Uterus (tissue), 4 donors: ENCODE results near the gene WDR20. TPM values are rescaled to one million over a fixed set of nuclear protein-coding genes. Genes with fewer than 3 reads are reported as not detected.
A peak's percentile ranks its signal among the peaks of the same experiment; 100 is the strongest.

Experiments
- DNase-seq, 2 donors: peaks; one replicate each; pipeline ENCODE4 v3.0.0-alpha.2; 2019 to 2020
- H3K27ac ChIP-seq, 2 donors: fragments of 200-600 bp; sonication (generic); 1 replicate in 1 of 2; 2 replicates in 1 of 2; pipeline ENCODE4 v1.5.1; 2016 to 2018
- H3K27me3 ChIP-seq, 2 donors: fragments of 200-600 bp; sonication (generic); one replicate each; pipeline ENCODE4 v1.5.1; 2018 to 2019; ENCODE audit warnings: control low read depth in 1 of 2
- H3K36me3 ChIP-seq, 2 donors: fragments of 200-600 bp; sonication (generic); one replicate each; pipeline ENCODE4 v1.5.1; 2019; ENCODE audit warnings: control low read depth in 1 of 2
- H3K4me1 ChIP-seq, 2 donors: fragments of 200-600 bp; sonication (generic); one replicate each; pipeline ENCODE4 v1.5.1; 2018 to 2019; ENCODE audit warnings: control low read depth in 1 of 2
- H3K4me3 ChIP-seq, 2 donors: fragments of 200-600 bp; sonication (generic); 1 replicate in 1 of 2; 2 replicates in 1 of 2; pipeline ENCODE4 v1.5.1; 2018 to 2019; ENCODE audit warnings: mild to moderate bottlenecking in 1 of 2
- H3K9me3 ChIP-seq, 2 donors: fragments of 200-600 bp; sonication (generic); one replicate each; pipeline ENCODE4 v1.5.1; 2019; ENCODE audit warnings: control low read depth in 1 of 2
- CTCF ChIP-seq, 4 experiments: fragments of 200-600 bp in 2 of 4; fragments of 450-650 bp in 2 of 4; sonication (generic) in 2 of 4; IDR thresholded peaks; one replicate each; pipeline ENCODE4 v1.5.1; 2016 to 2019; ENCODE audit warnings: antibody characterized with exemption in 4 of 4, mild to moderate bottlenecking in 2 of 4, moderate library complexity in 1 of 4
- POLR2A ChIP-seq, 2 donors: fragments of 450-650 bp; IDR thresholded peaks; one replicate each; pipeline ENCODE4 v1.6.1; 2016; ENCODE audit warnings: antibody characterized with exemption in 2 of 2, mild to moderate bottlenecking in 1 of 2, moderate library complexity in 1 of 2
- intact Hi-C: fragments of 100-400 bp; cut with DNase I; formaldehyde crosslinking; loops from one replicate; pipeline ENCODE4 v1.15.1; 2023; ENCODE audit warnings: low total_unique reads
- total RNA-seq, 4 donors: library from RNA; depleted of rRNA in 3 of 4; stranded (reverse); fragments of >200 nt in 3 of 4; gene quantifications; one replicate each; pipeline versions ENCODE4 v1.1.0 to v1.2.4, GENCODE V29; 2014 to 2023
- donor health status: DM: yes; HTN: yes; CAD: no.

Gene WDR20
- total RNA-seq, 4 donors from 2014 or later, result 45.9 to 81.8 (median 53.7) TPM

GRCh38 chr14:102213984-102214658, 74.4 kb downstream of the WDR20 start:
- no peaks in the 10 kb centered on the region for H3K4me1 ChIP-seq
- no peaks in the 10 kb centered on the region for H3K27me3 ChIP-seq
- H3K4me3 ChIP-seq, result no peak overlapping the region
- DNase-seq, result no peak
- no peak overlapping the region for H3K27ac ChIP-seq
- H3K36me3 ChIP-seq, result no peaks in the 10 kb centered on the region
- no peaks in the 10 kb centered on the region for H3K9me3 ChIP-seq
- TF ChIP-seq CTCF (IDR thresholded peaks at IDR 0.05), result no peak
- intact Hi-C loops, result no loop called here

GRCh38 chr14:102215071-102215470, 75.4 kb downstream of the WDR20 start:
- Histone ChIP-seq H3K27ac (peak overlapping the region in 1 of 2 donors; percentile 20), H3K4me3 (no peak overlapping the region), H3K27me3 (no peaks in the 10 kb centered on the region), H3K9me3 (no peaks in the 10 kb centered on the region), H3K36me3 (no peaks in the 10 kb centered on the region), H3K4me1 (no peaks in the 10 kb centered on the region)
- TF ChIP-seq CTCF (IDR thresholded peaks at IDR 0.05) (no peak), POLR2A (IDR thresholded peaks at IDR 0.05) (no peak)
- DNase-seq, result peak; percentile 37 to 43
- intact Hi-C loops, result no loop called here

- Histone ChIP-seq H3K4me1 (no peaks in the 10 kb centered on the region), H3K4me3 (no peak overlapping the region), H3K27ac (peak overlapping the region in 1 of 2 donors; percentile 20), H3K9me3 (no peaks in the 10 kb centered on the region), H3K27me3 (no peaks in the 10 kb centered on the region), H3K36me3 (no peaks in the 10 kb centered on the region)
- intact Hi-C loops, result no loop called here
- no peak for DNase-seq
- TF ChIP-seq POLR2A (IDR thresholded peaks at IDR 0.05), result no peak
- TF ChIP-seq CTCF (IDR thresholded peaks at IDR 0.05), result no peak
These were observed 76.0 kb downstream of the WDR20 start for GRCh38 chr14:102215576-102216250.

GRCh38 chr14:102217399-102217798, 77.7 kb downstream of the WDR20 start:
- Histone ChIP-seq H3K4me3 (no peak overlapping the region), H3K27me3 (no peaks in the 10 kb centered on the region), H3K9me3 (no peaks in the 10 kb centered on the region), H3K27ac (no peak overlapping the region), H3K36me3 (no peaks in the 10 kb centered on the region), H3K4me1 (no peaks in the 10 kb centered on the region)
- TF ChIP-seq POLR2A (IDR thresholded peaks at IDR 0.05) (no peak), CTCF (IDR thresholded peaks at IDR 0.05) (no peak)
- intact Hi-C loops, result no loop called here
- no peak for DNase-seq

GRCh38 chr14:102217987-102218421, 78.3 kb downstream of the WDR20 start:
- no peaks in the 10 kb centered on the region for H3K9me3 ChIP-seq
- DNase-seq, result no peak
- intact Hi-C loops, result no loop called here
- no peaks in the 10 kb centered on the region for H3K4me1 ChIP-seq
- no peak overlapping the region for H3K27ac ChIP-seq
- no peaks in the 10 kb centered on the region for H3K27me3 ChIP-seq
- no peaks in the 10 kb centered on the region for H3K36me3 ChIP-seq
- no peak overlapping the region for H3K4me3 ChIP-seq
- TF ChIP-seq POLR2A (IDR thresholded peaks at IDR 0.05), result no peak
- TF ChIP-seq CTCF (IDR thresholded peaks at IDR 0.05), result no peak
